Airway epithelial cell (primary cell): Measurements from ENCODE around the gene APLP2. TPM values are rescaled to one million over a fixed set of nuclear protein-coding genes. Genes with fewer than 3 reads are reported as not detected.

ENCODE experiments used
- total RNA-seq: library from RNA; depleted of rRNA; stranded (reverse); fragments of >200 nt; gene quantifications from 2 replicates; pipeline ENCODE4 v1.2.3, GENCODE V29; 2015

Gene APLP2
- 450 and 497 TPM in 2 replicates for total RNA-seq

GRCh38 chr11:130069659-130070108, at the start of gene APLP2:
Gene APLP2 (plus strand): TSS chr11:130069894. CDS start chr11:130069978, 84 bp downstream.

DNA sequence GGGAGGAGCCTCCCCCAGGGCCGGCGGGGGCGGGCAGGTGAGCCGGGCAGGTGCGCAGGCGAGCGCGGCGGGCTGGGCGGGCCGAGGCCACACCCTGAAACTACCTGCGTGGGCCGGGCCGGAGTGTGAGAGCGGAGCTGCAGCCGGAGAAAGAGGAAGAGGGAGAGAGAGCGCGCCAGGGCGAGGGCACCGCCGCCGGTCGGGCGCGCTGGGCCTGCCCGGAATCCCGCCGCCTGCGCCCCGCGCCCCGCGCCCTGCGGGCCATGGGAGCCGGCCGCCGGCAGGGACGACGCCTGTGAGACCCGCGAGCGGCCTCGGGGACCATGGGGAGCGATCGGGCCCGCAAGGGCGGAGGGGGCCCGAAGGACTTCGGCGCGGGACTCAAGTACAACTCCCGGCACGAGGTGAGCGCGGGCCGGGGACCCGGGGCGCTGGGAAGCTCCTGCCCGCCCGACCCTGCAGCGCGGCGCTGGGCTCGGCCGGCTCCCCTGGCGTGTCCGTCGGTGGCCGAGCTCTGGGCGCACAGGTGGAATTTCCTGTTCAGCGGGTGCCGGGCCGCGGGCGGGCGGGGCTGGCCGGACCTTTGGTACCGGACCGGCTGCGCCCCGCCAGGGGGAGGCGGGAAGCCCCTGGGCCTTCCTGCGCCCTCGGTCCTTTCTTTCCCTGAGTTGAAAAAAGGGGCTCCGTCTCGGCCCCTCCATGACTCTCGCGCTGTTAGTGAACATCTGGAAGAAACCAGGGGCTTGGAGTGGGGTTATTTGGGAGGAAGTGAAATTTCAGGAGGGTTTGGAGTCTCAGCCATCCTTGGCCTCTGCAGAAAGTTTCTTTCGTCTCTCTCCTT, 90.2 kb downstream of the APLP2 start, which contains the start of gene ST14:
Gene ST14 (plus strand): TSS at position 126 of the 841 bp plus-strand sequence. CDS start 198 bp downstream, at position 324.

Other genes with a start within 250 kb of the APLP2 start
- 27.3 and 28.1 TPM in 2 replicates for gene NFRKB, start 174.3 kb upstream of the APLP2 start, total RNA-seq
- gene PRDM10, start 67.1 kb upstream of the APLP2 start, total RNA-seq, result 5.2 and 6.5 TPM in 2 replicates
- gene ST14, start 89.9 kb downstream of the APLP2 start, total RNA-seq, result 146 and 177 TPM in 2 replicates
- gene ZBTB44, start 245.0 kb downstream of the APLP2 start, total RNA-seq, result 16.5 and 20.2 TPM in 2 replicates